CD8-positive, alpha-beta memory T cell (primary cell): Measurements from ENCODE around the gene EPB41L5. TPM values are rescaled to one million over a fixed set of nuclear protein-coding genes. Genes with fewer than 3 reads are reported as not detected.

Experiments
- CTCF ChIA-PET: fragments of 350-600 bp; sonication (Branson Sonifier 250); formaldehyde crosslinking; loops from one replicate; lab custom pipeline; 2021; ENCODE audit warnings: antibody characterized with exemption; lab: Charles Lee
- POLR2A ChIA-PET: fragments of 350-600 bp; sonication (Branson Sonifier 250); formaldehyde crosslinking; loops from one replicate; lab custom pipeline; 2021; ENCODE audit warnings: antibody characterized with exemption; lab: Charles Lee
- DNase-seq, 5 donors: peaks; one replicate each; pipeline versions ENCODE4 v3.0.0 to v3.0.0-alpha.2; 2020 to 2022; ENCODE audit warnings: mixed read lengths in 1 of 5
- H3K27ac ChIP-seq: one replicate; pipeline ENCODE4 v1.7.0; 2013; ENCODE audit warnings: low read depth, mild to moderate bottlenecking, low read length, moderate library complexity
- H3K27me3 ChIP-seq: 2 replicates; pipeline ENCODE4 v1.7.0; 2013; ENCODE audit warnings: low read length, mild to moderate bottlenecking; ENCODE audit not compliant: insufficient read depth, poor library complexity, severe bottlenecking
- H3K36me3 ChIP-seq: 2 replicates; pipeline ENCODE4 v1.7.0; 2013; ENCODE audit warnings: mild to moderate bottlenecking, low read length, moderate library complexity; ENCODE audit not compliant: insufficient read depth
- H3K4me1 ChIP-seq: 2 replicates; pipeline ENCODE4 v1.7.0; 2013; ENCODE audit warnings: mild to moderate bottlenecking, low read length, moderate library complexity; ENCODE audit not compliant: insufficient read depth
- H3K4me3 ChIP-seq: 2 replicates; pipeline ENCODE4 v1.7.0; 2013; ENCODE audit warnings: mild to moderate bottlenecking, low read length
- H3K9me3 ChIP-seq: 2 replicates; pipeline ENCODE4 v1.7.0; 2013; ENCODE audit warnings: mild to moderate bottlenecking, low read length
- H3K27ac Mint-ChIP-seq, 8 donors: one replicate each; pipeline ENCODE4 v1.8.0; 2020 to 2021; ENCODE audit warnings: mixed read lengths in 8 of 8, mild to moderate bottlenecking in 6 of 8, inconsistent platforms in 3 of 8, moderate library complexity in 3 of 8
- H3K27me3 Mint-ChIP-seq, 2 donors: one replicate each; pipeline ENCODE4 v1.8.0; 2020 to 2021; ENCODE audit warnings: mixed read lengths in 2 of 2, mild to moderate bottlenecking in 1 of 2, moderate library complexity in 1 of 2
- H3K36me3 Mint-ChIP-seq, 3 donors: one replicate each; pipeline ENCODE4 v1.8.0; 2020 to 2021; ENCODE audit warnings: mixed read lengths in 3 of 3, inconsistent platforms in 1 of 3, mild to moderate bottlenecking in 1 of 3
- H3K4me1 Mint-ChIP-seq, 3 donors: one replicate each; pipeline ENCODE4 v1.8.0; 2020 to 2021; ENCODE audit warnings: mixed read lengths in 3 of 3, inconsistent platforms in 1 of 3, mild to moderate bottlenecking in 1 of 3
- H3K4me3 Mint-ChIP-seq, 7 donors: one replicate each; pipeline ENCODE4 v1.8.0; 2020 to 2021; ENCODE audit warnings: mixed read lengths in 7 of 7, mild to moderate bottlenecking in 6 of 7, moderate library complexity in 4 of 7, inconsistent platforms in 2 of 7
- H3K9me3 Mint-ChIP-seq, 5 donors: one replicate each; pipeline ENCODE4 v1.8.0; 2020 to 2022; ENCODE audit warnings: mixed read lengths in 5 of 5, mild to moderate bottlenecking in 3 of 5, moderate library complexity in 2 of 5, inconsistent platforms in 1 of 5
- polyA plus RNA-seq: library from polyadenylated mRNA; unstranded; fragments of 300-500 nt; fragmentation: Illumina TruSeq; gene quantifications from one replicate; pipeline ENCODE4 v1.2.3, GENCODE V29; 2021
- total RNA-seq, 2 experiments: library from RNA; stranded (reverse); gene quantifications; one replicate each; pipeline ENCODE4 v1.2.3, GENCODE V29; 2021

Gene EPB41L5
- total and polyA plus RNA-seq, 3 experiments from 2014 or later = 3.3 to 4.0 (median 3.8) TPM

DNA sequence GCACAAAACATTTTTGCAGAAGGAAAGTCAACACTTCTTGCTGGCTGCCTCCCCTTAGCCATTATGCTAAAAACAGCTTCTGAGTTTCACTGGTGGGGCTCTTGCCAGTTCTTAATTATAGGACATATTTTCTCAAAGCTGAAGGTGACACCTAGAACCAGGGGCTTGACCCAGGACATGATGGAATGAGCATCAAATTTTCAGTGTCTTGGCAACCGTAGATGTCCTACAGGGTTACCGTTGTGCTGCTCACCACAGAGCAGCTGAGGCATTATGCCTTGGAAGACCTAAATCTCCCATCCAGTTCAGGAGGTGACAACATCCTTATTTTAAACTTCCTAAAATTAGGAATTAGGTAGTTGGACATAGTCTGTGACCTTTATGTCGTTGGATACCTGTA is 163.6 kb downstream of the EPB41L5 start:
- no peaks in the 10 kb centered on the region for H3K9me3 Mint-ChIP-seq
- Histone ChIP-seq H3K36me3 (no peaks in the 10 kb centered on the region), H3K27me3 (no peaks in the 10 kb centered on the region), H3K9me3 (no peaks in the 10 kb centered on the region), H3K4me1 (peaks cover 60% of the 10 kb centered on the region), H3K4me3 (peak overlapping the region; percentile 74), H3K27ac (peak overlapping the region; percentile 55)
- POLR2A ChIA-PET = interaction anchor here (0.6 to 2.4 kb wide), 11 partner anchors 46 to 498 kb away, joined by 3 to 15 read pairs (median 5); partner anchors contain the start of genes EPB41L5, PTPN4, TMEM177 and TMEM185B
- peaks cover 0 to 2% (median 0%) of the 10 kb centered on the region in 3 donors for H3K36me3 Mint-ChIP-seq
- peak overlapping the region in 5 of 7 donors; percentile 94 to 99 (median 96) for H3K4me3 Mint-ChIP-seq
- H3K4me1 Mint-ChIP-seq = peaks cover 43 to 57% (median 50%) of the 10 kb centered on the region in 3 donors
- CTCF ChIA-PET = interaction anchor here (0.7 to 5.0 kb wide), 34 partner anchors 8 to 536 kb away, joined by 3 to 69 read pairs (median 6); partner anchors contain the start of genes EPB41L5, PTPN4, RALB and TMEM177
- H3K27me3 Mint-ChIP-seq = no peaks in the 10 kb centered on the region
- no peak for DNase-seq
- peak overlapping the region; percentile 91 to 99 (median 98) for H3K27ac Mint-ChIP-seq

DNA sequence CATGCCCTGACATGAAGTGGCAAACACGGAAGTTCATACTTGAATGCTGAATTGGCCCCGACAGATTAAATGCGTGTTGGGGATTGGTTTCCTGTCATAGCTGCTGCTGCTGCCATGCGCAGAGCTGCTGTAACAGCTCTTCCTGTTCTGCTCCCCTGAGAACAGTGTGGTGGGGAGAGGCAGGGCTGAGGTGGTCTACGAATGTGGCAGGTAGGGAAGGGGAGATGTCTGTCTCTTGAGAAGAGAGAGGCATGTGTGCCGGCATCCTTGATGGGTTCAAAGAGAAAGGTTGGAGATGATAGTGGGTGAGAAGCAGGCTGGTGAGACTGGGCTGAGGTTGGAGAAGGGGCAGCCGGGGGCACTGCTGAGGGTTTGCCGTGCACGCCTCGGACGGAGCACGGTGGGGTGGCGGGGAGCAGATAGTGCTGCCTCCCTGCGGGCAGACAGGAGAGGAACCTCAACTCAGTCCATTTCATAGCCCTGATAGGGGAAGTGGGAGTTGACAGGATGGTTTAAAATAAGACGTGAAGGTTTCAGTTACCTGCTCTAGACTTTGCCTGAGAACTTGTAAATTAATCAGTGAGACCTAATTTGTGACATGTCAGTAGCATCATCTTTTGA is 164.2 kb downstream of the EPB41L5 start:
- no peaks in the 10 kb centered on the region for H3K27me3 Mint-ChIP-seq
- Histone ChIP-seq H3K4me1 (peaks cover 66% of the 10 kb centered on the region), H3K9me3 (no peaks in the 10 kb centered on the region), H3K27me3 (no peaks in the 10 kb centered on the region), H3K27ac (peak overlapping the region; percentile 55), H3K4me3 (peak overlapping the region; percentile 74), H3K36me3 (no peaks in the 10 kb centered on the region)
- H3K4me1 Mint-ChIP-seq = peaks cover 49 to 63% (median 56%) of the 10 kb centered on the region in 3 donors
- peak overlapping the region; percentile 88 to 99 (median 95) for H3K4me3 Mint-ChIP-seq
- peaks cover 0 to 2% (median 0%) of the 10 kb centered on the region in 3 donors for H3K36me3 Mint-ChIP-seq
- peak overlapping the region; percentile 91 to 99 (median 98) for H3K27ac Mint-ChIP-seq
- POLR2A ChIA-PET = interaction anchor here (0.6 to 2.4 kb wide), 10 partner anchors 46 to 498 kb away, joined by 3 to 15 read pairs (median 5); partner anchors contain the start of genes EPB41L5, PTPN4, TMEM177 and TMEM185B
- peak; percentile 63 to 89 (median 84) for DNase-seq
- no peaks in the 10 kb centered on the region for H3K9me3 Mint-ChIP-seq
- CTCF ChIA-PET = interaction anchor here (0.7 to 5.0 kb wide), 30 partner anchors 8 to 536 kb away, joined by 3 to 69 read pairs (median 6); partner anchors contain the start of genes EPB41L5, PTPN4, RALB and TMEM177

DNA sequence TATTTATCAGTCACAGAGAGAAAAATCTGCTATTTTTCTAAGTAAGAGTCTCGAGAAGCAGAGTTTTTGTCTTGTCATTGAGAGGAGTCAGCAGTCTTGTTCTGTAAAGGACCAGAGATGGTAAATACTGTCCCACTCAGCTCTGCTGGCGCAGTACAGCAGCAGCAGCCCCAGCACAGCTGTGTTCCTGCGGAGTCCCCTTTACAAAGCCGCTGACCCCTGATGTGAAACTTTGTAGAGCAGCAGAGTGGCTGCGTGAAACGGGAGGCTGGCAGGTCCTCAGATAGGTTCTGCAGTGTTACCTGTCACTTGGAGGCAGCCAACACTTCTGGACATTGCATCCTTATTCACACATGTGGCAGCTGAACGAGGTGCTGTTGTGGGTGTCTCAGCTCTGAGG is 165.1 kb downstream of the EPB41L5 start:
- H3K9me3 ChIP-seq = no peaks in the 10 kb centered on the region
- ChIA-PET CTCF (interaction anchor here (1.9 to 5.0 kb wide), 6 partner anchors 68 to 500 kb away, joined by 4 to 69 read pairs (median 25); partner anchors contain the start of genes PTPN4 and TMEM177), POLR2A (interaction anchor here (1.4 to 1.9 kb wide), 3 partner anchors 45 to 499 kb away, joined by 3 to 9 read pairs (median 5); partner anchors contain the start of genes TMEM177 and TMEM185B)
- H3K27me3 ChIP-seq = no peaks in the 10 kb centered on the region
- H3K4me1 ChIP-seq = peaks cover 74% of the 10 kb centered on the region
- peak overlapping the region; percentile 88 to 99 (median 95) for H3K4me3 Mint-ChIP-seq
- H3K27ac Mint-ChIP-seq = peak overlapping the region; percentile 91 to 99 (median 98)
- no peak overlapping the region for H3K27ac ChIP-seq
- peaks cover 0 to 2% (median 0%) of the 10 kb centered on the region in 3 donors for H3K36me3 Mint-ChIP-seq
- peak overlapping the region; percentile 29 for H3K4me3 ChIP-seq
- peak in 1 of 5 donors; percentile 10 for DNase-seq
- H3K9me3 Mint-ChIP-seq = no peaks in the 10 kb centered on the region
- H3K4me1 Mint-ChIP-seq = peaks cover 53 to 71% (median 63%) of the 10 kb centered on the region in 3 donors
- no peaks in the 10 kb centered on the region for H3K36me3 ChIP-seq
- no peaks in the 10 kb centered on the region for H3K27me3 Mint-ChIP-seq

DNA sequence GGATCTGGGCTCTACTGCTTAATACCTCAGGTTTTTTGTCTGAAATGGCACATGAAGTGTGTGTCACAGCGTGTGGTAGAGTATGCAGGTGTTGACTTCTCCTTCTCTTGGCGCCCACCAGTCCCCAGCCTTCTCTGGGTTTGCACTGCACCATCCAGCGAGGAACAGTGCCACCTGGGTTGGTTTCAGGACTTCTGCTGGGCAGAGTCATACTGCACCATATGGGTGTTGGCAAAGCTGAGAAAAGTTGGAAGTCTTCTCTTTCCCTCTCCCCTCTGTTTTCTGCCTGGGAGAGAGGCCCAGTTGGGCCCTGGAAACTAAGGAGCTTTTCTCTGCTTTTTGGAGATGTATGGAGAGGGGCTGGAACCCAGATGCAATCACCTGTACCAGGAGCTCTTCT is 166.5 kb downstream of the EPB41L5 start:
- no peaks in the 10 kb centered on the region for H3K27me3 Mint-ChIP-seq
- ChIA-PET CTCF (no interaction called here), POLR2A (no interaction called here)
- H3K27me3 ChIP-seq = no peaks in the 10 kb centered on the region
- DNase-seq = no peak
- H3K27ac ChIP-seq = no peak overlapping the region
- no peak overlapping the region for H3K4me3 ChIP-seq
- no peaks in the 10 kb centered on the region for H3K9me3 Mint-ChIP-seq
- H3K4me1 Mint-ChIP-seq = peaks cover 59 to 78% (median 71%) of the 10 kb centered on the region in 3 donors
- H3K36me3 Mint-ChIP-seq = peaks cover 0 to 2% (median 0%) of the 10 kb centered on the region in 3 donors
- H3K36me3 ChIP-seq = no peaks in the 10 kb centered on the region
- no peaks in the 10 kb centered on the region for H3K9me3 ChIP-seq
- peak overlapping the region in 1 of 7 donors; percentile 3 for H3K4me3 Mint-ChIP-seq
- H3K27ac Mint-ChIP-seq = peak overlapping the region in 5 of 8 donors; percentile 25 to 65 (median 41)
- peaks cover 77% of the 10 kb centered on the region for H3K4me1 ChIP-seq

GRCh38 chr2:120180066-120180465 is 167.2 kb downstream of the EPB41L5 start:
- no peaks in the 10 kb centered on the region for H3K36me3 ChIP-seq
- H3K27ac ChIP-seq = no peak overlapping the region
- Mint-ChIP-seq H3K4me1 (peaks cover 56 to 75% (median 68%) of the 10 kb centered on the region in 3 donors), H3K9me3 (no peaks in the 10 kb centered on the region), H3K27ac (peak overlapping the region in 2 of 8 donors; percentile 25 to 65), H3K27me3 (no peaks in the 10 kb centered on the region), H3K36me3 (peaks cover 0 to 2% (median under 1%) of the 10 kb centered on the region in 3 donors), H3K4me3 (no peak overlapping the region)
- H3K4me3 ChIP-seq = no peak overlapping the region
- DNase-seq = no peak
- no peaks in the 10 kb centered on the region for H3K9me3 ChIP-seq
- H3K4me1 ChIP-seq = peaks cover 73% of the 10 kb centered on the region
- H3K27me3 ChIP-seq = no peaks in the 10 kb centered on the region
- ChIA-PET POLR2A (no interaction called here), CTCF (no interaction called here)

DNA sequence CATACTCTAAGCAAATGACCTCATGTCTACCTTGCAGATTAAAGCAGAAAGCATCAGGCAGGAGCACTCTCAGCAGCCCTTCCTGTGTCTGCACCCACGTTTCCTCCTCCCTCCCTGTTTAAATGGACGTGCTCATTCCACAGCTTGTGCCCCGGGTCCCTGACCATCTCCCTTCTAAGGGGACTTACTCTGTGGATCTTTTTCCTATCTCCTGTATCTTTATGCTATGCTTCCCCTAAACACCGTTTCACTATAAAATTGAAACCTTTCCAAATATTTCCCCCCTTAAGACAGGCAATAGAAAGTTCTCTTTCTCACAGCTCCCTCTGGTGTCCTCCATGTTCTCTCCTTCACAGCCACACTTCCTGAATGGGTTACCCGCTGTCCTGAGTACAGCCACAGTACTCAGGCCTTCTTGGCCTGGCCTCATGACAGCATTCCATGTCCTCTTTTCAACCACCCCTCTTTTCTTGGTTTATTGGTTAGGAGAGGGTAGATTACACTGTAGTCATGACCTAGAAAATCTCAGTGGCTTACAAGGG is 169.2 kb downstream of the EPB41L5 start:
- peaks cover 0 to 2% (median 0%) of the 10 kb centered on the region in 5 donors for H3K9me3 Mint-ChIP-seq
- Histone ChIP-seq H3K4me1 (peaks cover 55% of the 10 kb centered on the region), H3K27ac (no peak overlapping the region), H3K27me3 (no peaks in the 10 kb centered on the region), H3K9me3 (no peaks in the 10 kb centered on the region), H3K4me3 (peak overlapping the region; percentile 10), H3K36me3 (no peaks in the 10 kb centered on the region)
- H3K4me3 Mint-ChIP-seq = peak overlapping the region; percentile 14 to 88 (median 75)
- DNase-seq = peak in 2 of 5 donors; percentile 7 to 18
- ChIA-PET POLR2A (no interaction called here), CTCF (interaction anchor here (0.7 to 1.3 kb wide), 3 partner anchors 73 to 429 kb away, joined by 3 to 4 read pairs (median 3); no protein-coding TSS in a partner anchor)
- peaks cover 0 to 2% of the 10 kb centered on the region in 2 donors for H3K27me3 Mint-ChIP-seq
- H3K36me3 Mint-ChIP-seq = peaks cover 0 to 8% (median under 1%) of the 10 kb centered on the region in 3 donors
- H3K4me1 Mint-ChIP-seq = peaks cover 42 to 57% (median 51%) of the 10 kb centered on the region in 3 donors
- H3K27ac Mint-ChIP-seq = peak overlapping the region; percentile 35 to 97 (median 76)

DNA sequence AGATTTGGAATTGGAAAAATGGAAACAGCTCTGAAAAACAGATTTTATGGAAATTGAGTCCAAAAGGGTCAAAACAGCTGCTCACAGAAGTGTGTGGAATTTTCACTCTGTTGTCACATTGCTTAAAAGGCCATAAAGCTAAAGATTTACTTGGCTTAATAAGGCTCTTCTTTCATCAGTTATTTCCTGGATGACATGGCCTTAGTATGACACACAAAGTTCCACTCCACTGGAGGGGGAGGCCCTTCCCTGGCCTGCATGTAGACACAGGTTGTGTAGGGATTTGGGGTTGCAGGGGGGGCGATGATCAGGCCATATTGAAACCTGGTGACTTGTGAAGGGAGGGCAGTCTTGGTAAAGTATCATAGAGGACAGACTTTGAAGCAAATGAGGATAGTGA is 176.3 kb downstream of the EPB41L5 start:
- Mint-ChIP-seq H3K27me3 (peaks cover 4 to 5% of the 10 kb centered on the region in 2 donors), H3K36me3 (peaks cover 2 to 28% (median 3%) of the 10 kb centered on the region in 3 donors), H3K4me3 (no peak overlapping the region), H3K27ac (no peak overlapping the region), H3K4me1 (no peaks in the 10 kb centered on the region), H3K9me3 (peaks cover 10 to 24% (median 21%) of the 10 kb centered on the region in 5 donors)
- DNase-seq = no peak
- no peaks in the 10 kb centered on the region for H3K27me3 ChIP-seq
- ChIA-PET CTCF (no interaction called here), POLR2A (no interaction called here)
- H3K4me3 ChIP-seq = no peak overlapping the region
- H3K4me1 ChIP-seq = no peaks in the 10 kb centered on the region
- no peaks in the 10 kb centered on the region for H3K9me3 ChIP-seq
- H3K36me3 ChIP-seq = no peaks in the 10 kb centered on the region
- H3K27ac ChIP-seq = no peak overlapping the region
